Ovary (tissue), 9 donors: ENCODE measurements around the gene CALHM4. TPM values are rescaled to one million over a fixed set of nuclear protein-coding genes. Genes with fewer than 3 reads are reported as not detected.

Experiments
- DNase-seq, 5 donors: peaks; one replicate each; pipeline ENCODE4 v3.0.0-alpha.2; 2019 to 2020
- H3K27ac ChIP-seq, 2 donors: fragments of 200-600 bp; one replicate each; pipeline versions ENCODE4 v1.5.1 to v1.8.0; 2019 to 2022
- H3K27me3 ChIP-seq: fragments of 200-600 bp; one replicate; pipeline ENCODE4 v1.8.0; 2022
- H3K36me3 ChIP-seq: fragments of 200-600 bp; sonication (generic); one replicate; pipeline ENCODE4 v1.5.1; 2019
- H3K4me1 ChIP-seq: one replicate; pipeline ENCODE4 v1.8.1; 2013; ENCODE audit warnings: mild to moderate bottlenecking, moderate library complexity; ENCODE audit not compliant: insufficient read depth
- H3K4me3 ChIP-seq: fragments of 200-600 bp; sonication (generic); one replicate; pipeline ENCODE4 v1.5.1; 2017
- H3K9me3 ChIP-seq, 2 donors: fragments of 200-600 bp in 1 of 2; sonication (generic) in 1 of 2; one replicate each; pipeline versions ENCODE4 v1.5.1 to v1.8.1; 2013 to 2019; ENCODE audit warnings: mild to moderate bottlenecking in 1 of 2, moderate library complexity in 1 of 2
- CTCF ChIP-seq, 3 donors: fragments of 450-650 bp in 2 of 3; fragments of 200-600 bp in 1 of 3; IDR thresholded peaks; one replicate each; pipeline versions ENCODE4 v1.5.1 to v1.8.0; 2016 to 2022; ENCODE audit warnings: antibody characterized with exemption in 3 of 3, mild to moderate bottlenecking in 1 of 3
- EP300 ChIP-seq: sonication (generic); formaldehyde crosslinking; IDR thresholded peaks from one replicate; pipeline ENCODE4 v1.6.1; 2017; ENCODE audit warnings: antibody characterized with exemption
- POLR2A ChIP-seq: fragments of 450-650 bp; IDR thresholded peaks from one replicate; pipeline ENCODE4 v1.6.1; 2017; ENCODE audit warnings: antibody characterized with exemption, mild to moderate bottlenecking, moderate library complexity
- WGBS, 3 donors: extraction: QIAGEN DNeasy Blood & Tissue Kit in 1 of 3; methylation state at CpG; one replicate each; pipeline versions ENCODE4 v1.1.5 to v1.1.7; 2013 to 2017; 5-methylcytosine and 5-hydroxymethylcytosine counted together
- intact Hi-C, 4 donors: fragments of 100-400 bp; cut with DNase I; formaldehyde crosslinking; loops; one replicate each; pipeline versions ENCODE4 v1.11.0 to v1.15.1; 2022 to 2023
- polyA plus RNA-seq, 2 donors: library from polyadenylated mRNA; stranded (reverse); fragments of 200-250 nt in 1 of 2; fragments of 350-450 nt in 1 of 2; fragmentation: Illumina TruSeq in 1 of 2; extraction: RNeasy Lipid Tissue Mini Kit (QIAGEN cat#74804) in 1 of 2; gene quantifications; one replicate each; pipeline ENCODE4 v1.2.3, GENCODE V29; 2013 to 2014
- total RNA-seq, 7 donors: library from RNA; depleted of rRNA in 2 of 7; stranded (reverse); fragments of >200 nt in 2 of 7; fragmentation: NEBNext Ultra II Directional in 3 of 7; extraction: Animal tissue kit (Norgen Biotek cat#: 25700) in 3 of 7; gene quantifications; one replicate each; pipeline versions ENCODE4 v1.1.0 to v1.2.4, GENCODE V29; 2016 to 2023
- donor health status: DM: no; HTN: no; CAD: no; lungs with moderate emphysema.
- donor health status: DM: no; HTN: no; CAD: no.
- donor health status: Bipolar disorder and iron deficiency.
- donor health status: DM: yes; HTN: yes; CAD: no.
- donor health status: DM: no; HTN: no; CAD: no.
- donor health status: DM: yes; HTN: yes; CAD: no.

Gene CALHM4
- total and polyA plus RNA-seq, 9 donors: 0.38 TPM; not detected in 8

GRCh38 chr6:116542426-116542825, 11.1 kb upstream of the CALHM4 start:
- H3K36me3 ChIP-seq: no peaks in the 10 kb centered on the region
- TF ChIP-seq EP300 (no peak), CTCF (IDR thresholded peaks at IDR 0.05) (no peak), POLR2A (no peak)
- no peaks in the 10 kb centered on the region for H3K27me3 ChIP-seq
- intact Hi-C loops: no loop called here
- H3K4me1 ChIP-seq: no peaks in the 10 kb centered on the region
- no peak overlapping the region for H3K4me3 ChIP-seq
- no peak overlapping the region for H3K27ac ChIP-seq
- no peaks in the 10 kb centered on the region for H3K9me3 ChIP-seq
- no peak for DNase-seq

GRCh38 chr6:116543149-116543548, 10.4 kb upstream of the CALHM4 start:
- TF ChIP-seq POLR2A (no peak), CTCF (IDR thresholded peaks at IDR 0.05) (no peak), EP300 (no peak)
- Histone ChIP-seq H3K36me3 (no peaks in the 10 kb centered on the region), H3K4me3 (no peak overlapping the region), H3K9me3 (no peaks in the 10 kb centered on the region), H3K27me3 (no peaks in the 10 kb centered on the region), H3K27ac (no peak overlapping the region), H3K4me1 (no peaks in the 10 kb centered on the region)
- intact Hi-C loops: no loop called here
- DNase-seq: no peak

- H3K4me3 ChIP-seq: no peak within 1 kb of the TSS
- no peaks in the 10 kb centered on the region for H3K9me3 ChIP-seq
- no peaks in the 10 kb centered on the region for H3K27me3 ChIP-seq
- no peak for DNase-seq
- 34 to 48% (median 37%) methylated on average over 4 of the region's 4 CpGs for WGBS, 3 donors
- intact Hi-C loops: no loop called here
- no peak for TF ChIP-seq CTCF (IDR thresholded peaks at IDR 0.05)
- no peak for TF ChIP-seq EP300
- TF ChIP-seq POLR2A: no peak
- no peaks in the 10 kb centered on the region for H3K4me1 ChIP-seq
- H3K27ac ChIP-seq: no peak within 1 kb of the TSS
- H3K36me3 ChIP-seq: no peaks in the 10 kb centered on the region
Measured at GRCh38 chr6:116545651-116546050, 7.9 kb upstream of the CALHM4 start, which contains the start of gene TRAPPC3L. TSS of gene TRAPPC3L (minus strand) at chr6:116545684. CDS start at chr6:116545514, 170 bp downstream.

GRCh38 chr6:116547358-116547757, 6.2 kb upstream of the CALHM4 start:
- 84 to 92% (median 85%) methylated on average over 6 of the region's 6 CpGs for WGBS, 3 donors
- no peaks in the 10 kb centered on the region for H3K27me3 ChIP-seq
- no peaks in the 10 kb centered on the region for H3K36me3 ChIP-seq
- no peak overlapping the region for H3K4me3 ChIP-seq
- no peak overlapping the region for H3K27ac ChIP-seq
- H3K9me3 ChIP-seq: no peaks in the 10 kb centered on the region
- intact Hi-C loops: no loop called here
- no peaks in the 10 kb centered on the region for H3K4me1 ChIP-seq
- no peak for DNase-seq
- no peak for TF ChIP-seq CTCF (IDR thresholded peaks at IDR 0.05)

- no peaks in the 10 kb centered on the region for H3K4me1 ChIP-seq
- no peak for TF ChIP-seq POLR2A
- TF ChIP-seq EP300: no peak
- no peak for TF ChIP-seq CTCF (IDR thresholded peaks at IDR 0.05)
- no peak for DNase-seq
- no peak overlapping the region for H3K4me3 ChIP-seq
- intact Hi-C loops: no loop called here
- no peaks in the 10 kb centered on the region for H3K27me3 ChIP-seq
- no peaks in the 10 kb centered on the region for H3K36me3 ChIP-seq
- no peaks in the 10 kb centered on the region for H3K9me3 ChIP-seq
- 41 to 51% (median 44%) methylated on average over 4 of the region's 4 CpGs for WGBS, 3 donors
- H3K27ac ChIP-seq: no peak overlapping the region
Measured at GRCh38 chr6:116550796-116551195, 2.8 kb upstream of the CALHM4 start.
